HG03064 (cell line): ENCODE results near the gene C11orf68.

Experiments
- ATAC-seq: cut with Tn5 transposase; IDR thresholded peaks from one replicate; pipeline ENCODE4 v1.9.1; 2021; ENCODE audit warnings: low read depth; ENCODE audit not compliant: unreplicated experiment

The C11orf68 gene

GRCh38 chr11:65915821-65916251 lies 3.0 kb downstream of the C11orf68 start:
- no peak for ATAC-seq

GRCh38 chr11:65915101-65915820 lies 3.6 kb downstream of the C11orf68 start:
- ATAC-seq = no peak

- no peak for ATAC-seq
These were observed 6.0 kb downstream of the C11orf68 start for GRCh38 chr11:65912845-65913244.

- no peak for ATAC-seq
These were observed 6.9 kb downstream of the C11orf68 start for GRCh38 chr11:65911682-65912568.

- ATAC-seq = no peak
These were observed 11.0 kb downstream of the C11orf68 start for GRCh38 chr11:65907878-65908277.

- ATAC-seq = no peak
These were observed 12.3 kb downstream of the C11orf68 start for GRCh38 chr11:65906602-65907001.

- ATAC-seq = no peak
These were observed 15.1 kb downstream of the C11orf68 start for GRCh38 chr11:65903715-65904114.

GRCh38 chr11:65903068-65903481 lies 15.8 kb downstream of the C11orf68 start:
- ATAC-seq = no peak

GRCh38 chr11:65900899-65901180 lies 18.0 kb downstream of the C11orf68 start:
- no peak for ATAC-seq

GRCh38 chr11:65900125-65900898 lies 18.6 kb downstream of the C11orf68 start, which contains the start of gene FOSL1:
Gene FOSL1, minus strand, starts transcription at chr11:65900388. Its CDS starts 49 bp downstream, at chr11:65900339.
- ATAC-seq = no peak

GRCh38 chr11:65899356-65900124 lies 19.3 kb downstream of the C11orf68 start:
- ATAC-seq = no peak

- no peak for ATAC-seq
These were observed 20.1 kb downstream of the C11orf68 start for GRCh38 chr11:65898656-65899355.

GRCh38 chr11:65897020-65897471 lies 21.8 kb downstream of the C11orf68 start:
- no peak for ATAC-seq

GRCh38 chr11:65896034-65896999 lies 22.5 kb downstream of the C11orf68 start:
- no peak for ATAC-seq

- ATAC-seq = no peak
These were observed 23.3 kb downstream of the C11orf68 start for GRCh38 chr11:65895482-65895981.

- no peak for ATAC-seq
These were observed 24.7 kb downstream of the C11orf68 start for GRCh38 chr11:65894034-65894591.

GRCh38 chr11:65892661-65893317 lies 26.1 kb downstream of the C11orf68 start:
- no peak for ATAC-seq
